Activated gamma-delta T cell (primary cell): ENCODE results near the gene SRSF1.
"Not testable (repeated sequence)": the region's sequence is repeated elsewhere in the genome, so short reads cannot be mapped to it uniquely, and the experiment has no call there.

Source experiments
- DNase-seq: peaks from one replicate; lab custom pipeline; 2025; lab: John Stamatoyannopoulos, UW

The SRSF1 gene

GRCh38 chr17:57988301-57989250 is 18.5 kb downstream of the SRSF1 start:
- peak; percentile 74 for DNase-seq

- DNase-seq: peak; percentile 75
Observed at GRCh38 chr17:57987581-57988300, 19.3 kb downstream of the SRSF1 start, which contains the start of gene VEZF1. VEZF1 (minus strand) TSS chr17:57988254; CDS start chr17:57988111, 143 bp downstream.

GRCh38 chr17:57986841-57987580 is 20.0 kb downstream of the SRSF1 start:
- peak; percentile 29 for DNase-seq

- DNase-seq: no peak
Observed at GRCh38 chr17:57985675-57985974, 21.4 kb downstream of the SRSF1 start.

- no peak for DNase-seq
Observed at GRCh38 chr17:57984936-57985674, 21.9 kb downstream of the SRSF1 start.

- DNase-seq: no peak
Observed at GRCh38 chr17:57984261-57984890, 22.7 kb downstream of the SRSF1 start.

GRCh38 chr17:57983446-57983845 is 23.6 kb downstream of the SRSF1 start:
- DNase-seq: no peak

GRCh38 chr17:57982452-57983170 is 24.4 kb downstream of the SRSF1 start:
- no peak for DNase-seq

- DNase-seq: no peak
Observed at GRCh38 chr17:57980522-57980921, 26.5 kb downstream of the SRSF1 start.

- DNase-seq: no peak
Observed at GRCh38 chr17:57979076-57979475, 28.0 kb downstream of the SRSF1 start.

GRCh38 chr17:57976594-57976993 is 30.5 kb downstream of the SRSF1 start:
- no peak for DNase-seq

GRCh38 chr17:57975044-57975443 is 32.0 kb downstream of the SRSF1 start:
- no peak for DNase-seq

- DNase-seq: not testable (repeated sequence)
Observed at GRCh38 chr17:57974053-57974824, 32.8 kb downstream of the SRSF1 start.

- DNase-seq: no peak
Observed at GRCh38 chr17:57972151-57972550, 34.9 kb downstream of the SRSF1 start.

- no peak for DNase-seq
Observed at GRCh38 chr17:57971572-57971971, 35.5 kb downstream of the SRSF1 start.

- DNase-seq: no peak
Observed at GRCh38 chr17:57970710-57971109, 36.3 kb downstream of the SRSF1 start.

GRCh38 chr17:57968456-57968855 is 38.6 kb downstream of the SRSF1 start:
- no peak for DNase-seq

GRCh38 chr17:57966875-57967274 is 40.2 kb downstream of the SRSF1 start:
- DNase-seq: no peak

GRCh38 chr17:57966246-57966645 is 40.8 kb downstream of the SRSF1 start:
- DNase-seq: no peak
